AG04450 (cell line): Measurements from ENCODE around the gene TRDMT1. TPM values are rescaled to one million over a fixed set of nuclear protein-coding genes. Genes with fewer than 3 reads are reported as not detected.

Experiments used
- CTCF ChIA-PET: fragments of 300-600, 350-600 bp; formaldehyde crosslinking; extraction: SDS; loops from one replicate; lab custom pipeline; 2022; ENCODE audit warnings: antibody characterized with exemption, inconsistent platforms; lab: Charles Lee
- POLR2A ChIA-PET: fragments of 350-600 bp; formaldehyde crosslinking; extraction: SDS; loops from one replicate; lab custom pipeline; 2021; ENCODE audit warnings: antibody characterized with exemption, inconsistent platforms; lab: Yijun Ruan, JAX
- DNase-seq: peaks from one replicate; pipeline ENCODE4 v3.0.0-alpha.2; 2011; ENCODE audit warnings: low read depth, low spot score
- H3K27ac ChIP-seq: one replicate; pipeline ENCODE4 v1.5.1; 2012; ENCODE audit warnings: low read depth, low read length, control low read depth
- H3K27me3 ChIP-seq: one replicate; pipeline ENCODE4 v1.6.0; 2012; ENCODE audit warnings: low read length; ENCODE audit not compliant: control insufficient read depth, insufficient read depth
- H3K4me3 ChIP-seq: 2 replicates; pipeline ENCODE4 v1.5.1; 2011; ENCODE audit warnings: mild to moderate bottlenecking, low read depth, low read length, control low read depth
- H3K9me3 ChIP-seq: 2 replicates; pipeline ENCODE4 v1.5.1; 2012; ENCODE audit warnings: low read length; ENCODE audit not compliant: control insufficient read depth, insufficient read depth
- CTCF ChIP-seq: IDR thresholded peaks from 2 replicates; pipeline ENCODE4 v1.5.1; 2011; ENCODE audit warnings: low read depth, low read length, control low read depth, inconsistent platforms
- polyA plus RNA-seq: library from polyadenylated mRNA; depleted of rRNA; stranded (reverse); fragments of >200 nt; gene quantifications from 2 replicates; pipeline ENCODE4 v1.2.3, GENCODE V29; 2011

Gene TRDMT1
- polyA plus RNA-seq, 1 experiment = 7.1 TPM

- H3K27ac ChIP-seq = no peak overlapping the region
- H3K9me3 ChIP-seq = no peaks in the 10 kb centered on the region
- H3K4me3 ChIP-seq = no peak overlapping the region
- no peak for TF ChIP-seq CTCF
- ChIA-PET CTCF (no interaction called here), POLR2A (no interaction called here)
- H3K27me3 ChIP-seq = no peaks in the 10 kb centered on the region
- no peak for DNase-seq
These were observed 53.5 kb downstream of the TRDMT1 start for GRCh38 chr10:17147884-17148489.

- no peak for DNase-seq
- ChIA-PET CTCF (no interaction called here), POLR2A (interaction anchor here (1.0 kb wide), 1 partner anchor 179 kb away, joined by 4 read pairs; no protein-coding TSS in a partner anchor)
- no peak for TF ChIP-seq CTCF
- no peaks in the 10 kb centered on the region for H3K9me3 ChIP-seq
- H3K27ac ChIP-seq = no peak overlapping the region
- H3K4me3 ChIP-seq = no peak overlapping the region
- H3K27me3 ChIP-seq = no peaks in the 10 kb centered on the region
These were observed 54.6 kb downstream of the TRDMT1 start for GRCh38 chr10:17146892-17147291.

- no peak overlapping the region for H3K4me3 ChIP-seq
- H3K9me3 ChIP-seq = no peaks in the 10 kb centered on the region
- no peak for DNase-seq
- H3K27ac ChIP-seq = no peak overlapping the region
- no peak for TF ChIP-seq CTCF
- ChIA-PET POLR2A (no interaction called here), CTCF (no interaction called here)
- no peaks in the 10 kb centered on the region for H3K27me3 ChIP-seq
These were observed 56.2 kb downstream of the TRDMT1 start for GRCh38 chr10:17145239-17145638.

- Histone ChIP-seq H3K27ac (no peak overlapping the region), H3K4me3 (no peak overlapping the region), H3K27me3 (no peaks in the 10 kb centered on the region), H3K9me3 (no peaks in the 10 kb centered on the region)
- CTCF ChIA-PET = no interaction called here
- POLR2A ChIA-PET = no interaction called here
- DNase-seq = no peak
- TF ChIP-seq CTCF = no peak
These were observed 56.7 kb downstream of the TRDMT1 start for GRCh38 chr10:17144757-17145156.

GRCh38 chr10:17144032-17144431 lies 57.4 kb downstream of the TRDMT1 start:
- ChIA-PET CTCF (no interaction called here), POLR2A (no interaction called here)
- Histone ChIP-seq H3K27me3 (no peaks in the 10 kb centered on the region), H3K27ac (no peak overlapping the region), H3K9me3 (no peaks in the 10 kb centered on the region), H3K4me3 (no peak overlapping the region)
- TF ChIP-seq CTCF = no peak
- DNase-seq = no peak
